ENCODE results near the gene MKRN2OS.
"Not testable (repeated sequence)": the region's sequence is repeated elsewhere in the genome, so short reads cannot be mapped to it uniquely, and the experiment has no call there.

MKRN2OS gene

GRCh38 chr3:12561397-12561796 lies 16.1 kb upstream of the MKRN2OS start:
- no peak for DNase-seq (ENCODE audit: low spot score)

- DNase-seq (ENCODE audit: low spot score) = no peak
These were observed 15.3 kb upstream of the MKRN2OS start for GRCh38 chr3:12560505-12561190.

- no peak for DNase-seq (ENCODE audit: low spot score)
These were observed 14.2 kb upstream of the MKRN2OS start for GRCh38 chr3:12559520-12559919.

GRCh38 chr3:12558706-12559105 lies 13.4 kb upstream of the MKRN2OS start:
- DNase-seq (ENCODE audit: low spot score) = no peak

GRCh38 chr3:12557473-12558100 lies 12.3 kb upstream of the MKRN2OS start:
- no peak for DNase-seq (ENCODE audit: low spot score)

DNA sequence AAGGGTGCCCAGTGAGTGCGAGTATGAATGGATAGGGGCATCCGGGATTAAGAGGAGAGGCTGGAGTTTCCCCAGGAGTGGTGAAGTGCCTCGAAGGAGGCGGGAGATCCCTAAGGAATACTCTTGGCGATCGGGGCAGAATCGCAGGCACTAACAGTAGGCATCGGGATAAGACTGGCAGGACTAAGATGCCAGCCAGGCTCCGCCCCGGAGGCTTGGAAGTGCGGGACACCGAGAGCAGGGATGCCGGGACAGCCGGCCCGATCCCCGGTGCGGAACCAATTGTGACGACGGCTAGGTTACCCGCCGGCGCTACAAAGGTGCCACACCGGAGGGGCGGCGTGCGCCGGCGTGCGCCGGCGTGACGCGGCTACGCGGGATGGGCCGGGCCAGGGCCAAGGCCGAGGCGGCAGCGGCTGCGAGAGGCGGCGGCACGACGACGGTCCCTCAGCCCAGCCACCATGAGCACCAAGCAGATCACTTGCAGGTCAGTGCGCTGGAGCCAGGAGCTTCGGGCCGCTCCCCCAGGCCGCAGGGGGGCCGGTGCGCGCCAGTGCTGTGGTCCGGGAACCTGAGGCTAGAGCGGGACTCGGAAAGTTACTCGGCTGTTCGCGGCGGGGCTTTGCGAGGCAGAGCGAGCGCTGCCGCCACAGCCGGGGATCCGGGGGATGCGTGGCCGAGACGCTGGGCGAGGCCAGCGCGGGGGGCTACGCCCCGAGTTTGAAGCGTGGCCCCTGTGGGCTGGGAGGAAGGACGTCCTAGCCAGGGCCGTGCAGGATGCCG lies 11.6 kb upstream of the MKRN2OS start, which contains the start of gene MKRN2:
Gene MKRN2 (plus strand): TSS at position 398 of the 783 bp plus-strand sequence. CDS start 64 bp downstream, at position 462.
- DNase-seq (ENCODE audit: low spot score) = peak; percentile 86

DNA sequence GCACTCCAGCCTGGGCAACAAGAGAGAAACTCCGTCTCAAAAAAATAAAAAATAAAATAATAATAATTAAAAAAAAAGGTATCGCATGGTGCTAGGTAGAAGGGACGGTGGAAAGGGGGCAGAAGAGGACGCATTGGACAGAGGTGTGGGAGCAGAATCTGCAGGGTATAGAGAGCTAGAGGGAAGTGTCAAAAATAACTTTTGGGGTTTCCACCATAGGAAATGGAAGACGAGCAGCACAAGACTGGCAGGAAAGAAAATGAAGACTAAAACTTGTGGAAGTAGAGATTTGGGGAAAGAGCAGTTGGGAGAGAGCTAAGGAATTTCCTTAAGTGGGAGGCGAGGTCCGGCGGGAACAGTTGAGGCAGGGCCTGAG lies 11.0 kb upstream of the MKRN2OS start:
- DNase-seq (ENCODE audit: low spot score) = peak; percentile 40

GRCh38 chr3:12553921-12554391 lies 8.7 kb upstream of the MKRN2OS start:
- DNase-seq (ENCODE audit: low spot score) = no peak

- DNase-seq (ENCODE audit: low spot score) = no peak
These were observed 4.9 kb upstream of the MKRN2OS start for GRCh38 chr3:12549971-12550760.

GRCh38 chr3:12544652-12545472 lies 437 bp downstream of the MKRN2OS start:
- no peak for DNase-seq (ENCODE audit: low spot score)

GRCh38 chr3:12543497-12543896 lies 1.8 kb downstream of the MKRN2OS start:
- DNase-seq (ENCODE audit: low spot score) = not testable (repeated sequence)

- peak; percentile 29 for DNase-seq (ENCODE audit: low spot score)
These were observed 3.7 kb downstream of the MKRN2OS start for GRCh38 chr3:12541625-12542024.

- DNase-seq (ENCODE audit: low spot score) = no peak
These were observed 8.9 kb downstream of the MKRN2OS start for GRCh38 chr3:12536423-12536822.

- no peak for DNase-seq (ENCODE audit: low spot score)
These were observed 13.1 kb downstream of the MKRN2OS start for GRCh38 chr3:12532182-12532581.

- no peak for DNase-seq (ENCODE audit: low spot score)
These were observed 17.5 kb downstream of the MKRN2OS start for GRCh38 chr3:12527757-12528143.

DNA sequence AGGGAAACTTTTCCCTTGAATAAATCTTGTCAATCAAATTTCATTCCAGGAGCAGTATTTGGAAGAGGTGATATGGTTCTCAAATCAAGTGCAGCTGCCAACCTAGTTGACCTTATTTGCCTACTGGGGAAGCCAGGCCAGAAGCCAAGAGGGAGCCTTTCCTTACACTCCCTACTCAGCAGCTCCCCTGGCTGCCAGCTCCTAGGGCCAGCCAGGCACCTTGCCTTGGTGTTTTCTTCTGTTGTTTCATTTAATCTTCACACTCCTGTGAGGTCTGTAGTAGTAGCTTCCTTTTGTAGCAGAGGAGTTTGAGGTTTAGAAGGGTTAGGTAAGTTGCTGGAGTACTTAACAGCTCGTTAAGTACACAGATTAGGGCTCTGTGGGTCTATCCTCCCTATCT lies 22.6 kb downstream of the MKRN2OS start:
- DNase-seq (ENCODE audit: low spot score) = no peak

- no peak for DNase-seq (ENCODE audit: low spot score)
These were observed 24.3 kb downstream of the MKRN2OS start for GRCh38 chr3:12521010-12521409.

GRCh38 chr3:12518261-12519028 lies 26.9 kb downstream of the MKRN2OS start:
- no peak for DNase-seq (ENCODE audit: low spot score)

DNA sequence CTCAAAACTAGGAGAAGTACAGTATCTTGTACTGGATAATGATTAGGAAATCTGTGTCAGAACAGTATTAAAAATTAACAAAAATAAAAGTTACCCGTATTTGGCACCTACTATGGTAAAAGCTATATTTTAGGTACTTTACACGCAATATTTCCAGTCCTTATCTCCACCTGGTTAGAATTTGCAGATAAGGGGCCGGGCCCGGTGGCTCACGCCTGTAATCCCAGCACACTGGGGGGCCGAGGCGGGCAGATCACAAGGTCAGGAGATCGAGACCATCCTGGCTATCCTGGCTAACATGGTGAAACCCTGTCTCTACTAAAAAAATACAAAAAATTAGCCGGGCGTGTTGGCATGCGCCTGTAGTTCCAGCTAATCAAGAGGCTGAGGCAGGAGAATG lies 28.4 kb downstream of the MKRN2OS start:
- DNase-seq (ENCODE audit: low spot score) = no peak

- no peak for DNase-seq (ENCODE audit: low spot score)
These were observed 29.7 kb downstream of the MKRN2OS start for GRCh38 chr3:12515631-12516030.

Data from NAMALWA (cell line).